Middle frontal gyrus (tissue), 1 donor: ENCODE measurements around the gene AGBL4.
"Not testable (repeated sequence)": the region's sequence is repeated elsewhere in the genome, so short reads cannot be mapped to it uniquely, and the experiment has no call there.

ENCODE experiments used
- DNase-seq: peaks from one replicate; pipeline ENCODE4 v3.0.0-alpha.2; 2015; ENCODE audit warnings: low spot score; ENCODE audit errors: extremely low spot score

Gene AGBL4

DNA sequence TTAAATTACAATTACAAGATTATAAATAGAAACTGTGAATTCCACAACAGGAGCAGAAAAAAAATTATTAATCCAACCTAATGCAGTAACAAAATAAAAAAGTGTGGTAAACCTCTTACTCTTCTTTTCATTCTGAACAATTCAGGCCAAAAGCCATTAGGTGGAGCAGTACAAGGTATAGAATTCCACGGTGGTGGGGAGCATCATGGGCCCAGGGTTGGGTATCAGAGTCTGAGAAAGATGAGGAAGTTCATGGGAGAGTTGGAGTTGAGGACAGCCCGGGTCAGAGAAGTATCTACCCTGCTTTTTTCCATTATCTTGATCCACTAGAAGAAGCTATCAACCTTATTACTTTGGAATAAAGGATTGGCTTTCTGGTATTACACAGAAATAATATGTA lies 586.9 kb downstream of the AGBL4 start:
- DNase-seq, result no peak

- no peak for DNase-seq
Observed at GRCh38 chr1:49435291-49435690, 588.5 kb downstream of the AGBL4 start.

DNA sequence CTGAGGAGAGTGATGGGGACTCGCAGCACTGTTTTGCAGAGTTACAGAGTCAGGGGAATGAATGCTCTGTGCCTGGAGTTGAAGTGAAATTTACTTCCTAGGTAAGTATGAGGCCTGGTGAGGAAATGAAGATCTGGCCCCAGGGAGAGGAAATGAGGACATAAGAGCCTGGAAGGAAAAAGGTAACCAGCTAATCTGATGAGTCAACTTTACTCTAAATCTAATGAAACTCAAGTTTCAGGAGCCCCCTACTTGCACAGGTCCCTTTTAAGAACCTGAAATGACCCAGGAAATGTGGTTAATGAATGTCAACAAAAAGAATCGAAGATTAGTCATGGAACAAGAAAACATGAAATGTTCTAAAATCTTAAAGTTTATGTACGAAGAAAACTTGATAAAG lies 599.0 kb downstream of the AGBL4 start:
- no peak for DNase-seq

DNA sequence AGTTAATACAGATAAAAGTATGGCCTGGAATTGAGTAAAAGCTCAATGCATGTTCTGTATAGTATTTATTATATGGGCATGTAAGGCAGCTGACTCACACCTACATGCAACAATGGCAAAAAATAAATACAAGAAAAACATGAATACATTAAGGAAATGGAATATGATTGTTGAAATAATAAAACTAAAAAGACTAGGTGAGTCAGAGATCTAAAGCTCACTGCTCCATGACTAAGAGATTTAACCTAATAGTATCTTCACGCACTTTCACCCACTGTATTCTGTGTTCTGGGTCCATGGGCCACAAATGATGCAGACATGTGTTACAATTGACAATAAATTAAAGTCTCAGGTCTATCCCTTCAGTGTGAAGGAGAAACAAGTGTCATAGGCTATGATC lies 607.0 kb downstream of the AGBL4 start:
- DNase-seq, result no peak

- no peak for DNase-seq
Observed at GRCh38 chr1:49408346-49408745, 615.4 kb downstream of the AGBL4 start.

GRCh38 chr1:49397086-49397485 lies 626.7 kb downstream of the AGBL4 start:
- DNase-seq, result no peak

- DNase-seq, result no peak
Observed at GRCh38 chr1:49394200-49394599, 629.6 kb downstream of the AGBL4 start.

DNA sequence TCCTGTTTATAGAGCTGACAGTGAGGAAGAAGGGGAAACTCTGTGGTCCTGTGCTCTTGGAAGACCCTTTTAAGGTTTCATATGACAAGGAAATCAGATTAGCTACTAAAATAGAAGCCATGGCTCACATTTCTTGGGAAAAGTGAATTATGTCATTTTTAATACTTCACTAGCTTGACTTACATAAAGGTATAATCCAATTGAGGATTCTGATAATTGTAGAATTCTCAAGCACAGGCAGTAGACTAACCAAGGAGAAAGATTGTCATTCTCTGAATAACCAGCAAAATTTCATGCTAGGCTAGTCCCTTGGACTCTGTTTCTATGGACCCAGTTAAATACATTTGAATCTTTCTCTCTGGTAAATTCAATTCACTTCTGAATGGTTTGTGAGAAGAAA lies 634.1 kb downstream of the AGBL4 start:
- DNase-seq, result no peak

- no peak for DNase-seq
Observed at GRCh38 chr1:49364676-49365075, 659.1 kb downstream of the AGBL4 start.

DNA sequence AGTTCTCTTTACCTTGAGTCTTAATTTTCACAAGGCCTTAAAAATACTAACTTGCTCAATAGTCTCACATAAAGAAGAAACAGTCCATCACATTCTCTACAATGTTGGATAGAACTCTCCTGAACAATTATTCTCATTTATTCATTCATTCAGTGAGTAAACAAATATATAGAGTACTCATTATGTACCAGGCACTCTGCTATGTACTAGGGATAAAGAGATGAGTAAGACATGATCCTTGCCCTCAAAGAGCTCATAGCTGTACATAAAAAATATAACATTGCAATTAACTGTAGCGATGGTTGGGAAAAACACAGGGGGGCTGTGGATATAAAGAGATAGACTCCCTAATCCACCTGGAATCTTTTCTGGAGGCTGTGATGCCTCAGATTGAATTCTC lies 660.1 kb downstream of the AGBL4 start:
- DNase-seq, result no peak

DNA sequence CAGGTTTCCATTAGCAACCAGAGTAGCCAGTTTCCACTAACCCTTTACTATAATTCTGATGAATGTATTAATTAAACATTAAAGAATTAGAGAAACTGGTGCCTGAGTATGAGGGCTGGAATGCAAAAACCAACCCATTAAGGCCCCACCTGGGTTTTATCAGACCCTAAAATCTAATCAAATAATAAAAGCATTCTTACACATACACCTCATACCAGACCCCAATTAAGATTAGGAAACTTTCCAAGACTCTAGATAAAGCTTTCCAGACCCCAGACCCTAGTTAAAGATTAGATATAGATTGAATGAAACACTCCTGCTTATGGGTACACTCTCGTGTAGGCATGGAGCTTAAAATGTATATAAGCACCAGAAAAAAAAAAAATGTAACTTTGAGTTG lies 665.7 kb downstream of the AGBL4 start:
- DNase-seq, result no peak

DNA sequence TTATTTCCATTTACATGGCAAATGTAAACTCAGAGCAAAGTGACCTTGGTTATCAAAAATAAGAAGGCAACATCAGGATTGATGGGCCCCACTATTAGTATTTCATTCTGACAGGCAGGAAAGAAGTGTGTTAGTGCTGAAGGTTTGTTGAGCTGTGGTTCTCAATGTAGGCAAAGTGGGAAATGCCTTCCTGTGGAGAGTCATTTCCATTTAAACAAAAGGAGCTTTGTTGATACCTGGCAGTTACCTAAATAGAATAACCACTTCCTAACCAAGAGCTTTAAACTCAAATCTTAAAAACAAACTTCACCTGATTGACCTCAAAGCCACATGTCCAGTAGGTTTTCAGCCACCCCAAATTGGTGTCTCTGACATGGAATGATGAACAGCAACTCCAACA lies 667.2 kb downstream of the AGBL4 start:
- DNase-seq, result no peak

GRCh38 chr1:49351768-49352167 lies 672.0 kb downstream of the AGBL4 start:
- no peak for DNase-seq

GRCh38 chr1:49346767-49347349 lies 676.9 kb downstream of the AGBL4 start:
- DNase-seq, result no peak

GRCh38 chr1:49340576-49340975 lies 683.2 kb downstream of the AGBL4 start:
- DNase-seq, result no peak

GRCh38 chr1:49339043-49339442 lies 684.7 kb downstream of the AGBL4 start:
- no peak for DNase-seq

DNA sequence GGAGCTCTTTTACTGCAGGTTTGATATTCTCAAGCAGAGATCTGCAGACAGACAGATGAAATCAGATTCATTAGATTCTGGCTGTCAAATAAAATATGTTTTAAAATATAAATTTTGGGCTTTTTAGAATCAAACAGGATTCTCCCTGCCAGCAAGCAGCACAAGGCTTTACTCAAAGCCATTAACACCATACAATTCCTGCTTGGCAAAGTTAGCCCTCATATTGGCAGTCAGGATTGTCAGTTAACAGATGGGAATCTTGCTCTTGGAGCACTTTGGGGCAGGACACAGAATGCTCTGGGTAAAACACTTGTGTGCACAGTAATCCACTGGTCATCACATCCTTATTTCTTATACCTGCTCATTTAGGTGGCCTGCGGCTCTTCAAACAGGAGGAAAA lies 686.5 kb downstream of the AGBL4 start:
- no peak for DNase-seq

- no peak for DNase-seq
Observed at GRCh38 chr1:49333906-49334305, 689.8 kb downstream of the AGBL4 start.

GRCh38 chr1:49331066-49331852 lies 692.5 kb downstream of the AGBL4 start:
- no peak for DNase-seq

DNA sequence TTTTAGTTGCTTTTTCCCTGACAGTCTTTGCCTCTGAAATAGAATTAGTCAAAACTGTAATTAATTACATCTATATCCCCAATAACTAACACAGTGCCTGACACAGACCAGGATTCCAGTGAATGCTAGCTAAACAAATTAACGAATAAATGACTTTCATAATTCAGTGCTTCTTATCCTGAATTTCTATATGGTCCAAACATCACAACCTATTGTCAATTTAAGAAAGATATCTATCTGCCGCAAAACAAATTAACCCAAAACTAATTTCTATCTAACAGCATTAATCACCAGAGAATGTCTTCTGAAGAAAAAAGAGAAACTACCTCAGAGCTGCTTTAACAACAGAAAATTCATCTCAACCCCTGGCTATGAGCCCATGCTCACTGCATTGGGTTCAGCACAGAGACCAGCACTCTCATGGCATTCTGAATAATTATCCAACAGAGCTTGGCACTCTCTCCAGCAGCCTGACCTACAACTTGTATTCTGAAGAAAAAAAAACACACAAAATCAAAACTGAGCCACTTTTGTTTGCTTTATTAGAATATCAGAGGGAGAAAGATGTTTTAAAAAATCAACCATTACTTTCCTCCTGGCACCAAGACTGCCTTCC lies 699.7 kb downstream of the AGBL4 start:
- DNase-seq, result no peak

DNA sequence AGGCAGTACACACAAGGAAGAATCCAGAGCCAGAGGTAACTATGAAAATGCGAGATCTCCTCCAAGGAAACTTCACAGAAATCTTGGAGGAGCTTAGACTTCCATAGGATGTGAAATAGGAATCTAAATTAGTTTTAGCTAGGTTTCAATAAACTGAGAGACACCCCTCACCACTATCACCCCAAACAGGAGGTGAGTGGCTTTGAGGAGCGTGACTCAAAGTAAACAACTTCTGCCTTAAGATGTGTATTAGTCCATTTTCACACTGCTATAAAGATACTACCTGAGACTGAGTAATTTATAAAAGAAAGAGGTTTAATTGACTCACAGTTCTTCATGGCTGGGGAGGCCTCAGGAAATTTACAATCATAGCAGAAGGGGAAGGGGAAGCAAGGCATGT lies 703.3 kb downstream of the AGBL4 start:
- DNase-seq, result not testable (repeated sequence)

- no peak for DNase-seq
Observed at GRCh38 chr1:49319426-49319963, 704.3 kb downstream of the AGBL4 start.

DNA sequence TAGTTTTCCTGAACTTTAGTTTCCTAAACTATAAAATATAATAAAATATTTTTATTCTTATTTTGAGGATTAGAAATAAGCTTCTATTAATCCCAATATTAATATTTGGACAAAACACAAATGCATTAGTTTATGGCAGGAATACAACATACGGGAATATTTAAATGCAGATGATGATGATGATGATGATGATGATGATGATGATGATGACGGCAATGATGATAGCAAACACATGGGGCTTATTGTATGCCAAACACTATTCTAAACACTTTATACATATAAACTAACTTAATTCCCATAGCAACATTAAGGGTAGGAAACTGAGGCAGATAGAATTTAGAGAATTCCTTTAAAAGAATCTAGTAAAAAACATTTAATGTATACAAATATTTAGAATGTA lies 705.5 kb downstream of the AGBL4 start:
- no peak for DNase-seq
